GM23338 (cell line): ENCODE results near the gene NUCKS1. TPM values are rescaled to one million over a fixed set of nuclear protein-coding genes. Genes with fewer than 3 reads are reported as not detected.

Source experiments
- ATAC-seq: fragments of 200-7000 bp; cut with Tn5 transposase; 3 replicates; pipeline ENCODE4 v1.9.1; 2020
- DNase-seq: peaks from one replicate; pipeline ENCODE4 v3.0.0-alpha.2; 2015; ENCODE audit warnings: low spot score
- H2AFZ ChIP-seq: fragments of 200-600 bp; sonication (generic); 2 replicates; pipeline ENCODE4 v1.8.0; 2016; ENCODE audit warnings: antibody characterized with exemption, mild to moderate bottlenecking, moderate library complexity
- H3F3A ChIP-seq: fragments of 200-600 bp; sonication (generic); replicated peaks from 2 replicates; pipeline ENCODE4 v1.8.0; 2017; ENCODE audit warnings: antibody characterized with exemption, mixed run types, low read depth
- H3K27ac ChIP-seq: fragments of 200-600 bp; sonication (generic); 2 replicates; pipeline ENCODE4 v1.6.1; 2016; ENCODE audit warnings: low read depth
- H3K27me3 ChIP-seq: fragments of 200-600 bp; sonication (generic); 2 replicates; pipeline ENCODE4 v1.8.0; 2016; ENCODE audit warnings: mild to moderate bottlenecking, mixed run types, moderate library complexity; ENCODE audit not compliant: insufficient read depth
- H3K36me3 ChIP-seq: fragments of 200-600 bp; sonication (generic); 2 replicates; pipeline ENCODE4 v1.8.0; 2016; ENCODE audit warnings: mild to moderate bottlenecking; ENCODE audit not compliant: insufficient read depth
- H3K4me1 ChIP-seq: fragments of 200-600 bp; sonication (generic); 2 replicates; pipeline ENCODE4 v1.8.0; 2016; ENCODE audit warnings: mild to moderate bottlenecking, moderate library complexity; ENCODE audit not compliant: insufficient read depth
- H3K4me2 ChIP-seq: fragments of 200-600 bp; sonication (generic); 2 replicates; pipeline ENCODE4 v1.7.1; 2017; ENCODE audit warnings: mixed run types
- H3K4me3 ChIP-seq: fragments of 200-600 bp; sonication (generic); 2 replicates; pipeline ENCODE4 v1.6.1; 2016; ENCODE audit warnings: mixed run types
- H3K79me2 ChIP-seq: fragments of 200-600 bp; sonication (generic); replicated peaks from 2 replicates; pipeline ENCODE4 v1.8.0; 2017; ENCODE audit warnings: mild to moderate bottlenecking; ENCODE audit not compliant: insufficient read depth
- H3K9me2 ChIP-seq: fragments of 200-600 bp; sonication (generic); 2 replicates; pipeline ENCODE4 v1.8.0; 2017; ENCODE audit not compliant: insufficient read depth
- H4K20me1 ChIP-seq: fragments of 200-600 bp; sonication (generic); replicated peaks from 2 replicates; pipeline ENCODE4 v1.8.0; 2017; ENCODE audit warnings: mild to moderate bottlenecking; ENCODE audit not compliant: insufficient read depth
- H3K27ac Mint-ChIP-seq: 2 replicates; pipeline ENCODE4 v1.8.0; 2020; ENCODE audit warnings: inconsistent platforms, mild to moderate bottlenecking, moderate library complexity, mixed read lengths
- H3K27me3 Mint-ChIP-seq: 3 replicates; pipeline ENCODE4 v1.8.0; 2022; ENCODE audit warnings: low read depth, mild to moderate bottlenecking, moderate library complexity, mixed read lengths, inconsistent platforms; ENCODE audit not compliant: insufficient read depth, poor library complexity
- H3K36me3 Mint-ChIP-seq: 3 replicates; pipeline ENCODE4 v1.8.0; 2021; ENCODE audit warnings: low read depth, mild to moderate bottlenecking, inconsistent platforms, moderate library complexity, mixed read lengths
- H3K4me1 Mint-ChIP-seq: 3 replicates; pipeline ENCODE4 v1.8.0; 2020; ENCODE audit warnings: mild to moderate bottlenecking, inconsistent platforms, mixed read lengths
- H3K4me3 Mint-ChIP-seq: 3 replicates; pipeline ENCODE4 v1.8.0; 2021; ENCODE audit warnings: moderate library complexity, mild to moderate bottlenecking, inconsistent platforms, mixed read lengths
- H3K9me3 Mint-ChIP-seq: 3 replicates; pipeline ENCODE4 v1.8.0; 2020; ENCODE audit warnings: moderate library complexity, mild to moderate bottlenecking, inconsistent platforms, mixed read lengths
- CREB1 ChIP-seq: fragments of 250-450 bp; sonication (Bioruptor Pico); IDR thresholded peaks from 2 replicates; pipeline ENCODE4 v1.5.0; 2020; ENCODE audit warnings: low read depth, mild to moderate bottlenecking, moderate library complexity
- CTCF ChIP-seq, 2 experiments: fragments of 200-600 bp in 1 of 2; sonication (generic) in 1 of 2; conservative IDR thresholded peaks; 2 replicates each; pipeline versions ENCODE4 v1.5.1 to v1.6.1; 2016 to 2017; ENCODE audit warnings: antibody characterized with exemption in 2 of 2, low read depth in 2 of 2, mild to moderate bottlenecking in 2 of 2, moderate library complexity in 1 of 2
- ETS1 ChIP-seq: IDR thresholded peaks from 2 replicates; pipeline ENCODE4 v1.6.1; 2016; ENCODE audit warnings: antibody characterized with exemption
- EZH2 ChIP-seq: fragments of 200-600 bp; sonication (generic); IDR thresholded peaks from one replicate; pipeline ENCODE4 v1.8.0; 2017; ENCODE audit warnings: antibody characterized with exemption, mild to moderate bottlenecking, low read depth; ENCODE audit not compliant: unreplicated experiment
- EZH2phosphoT487 ChIP-seq: fragments of 200-600 bp; sonication (generic); IDR thresholded peaks from one replicate; pipeline ENCODE4 v1.8.1; 2018; ENCODE audit warnings: antibody characterized with exemption; ENCODE audit not compliant: unreplicated experiment
- JUNB ChIP-seq: IDR thresholded peaks from one replicate; pipeline ENCODE4 v1.6.1; 2016; ENCODE audit warnings: antibody characterized with exemption; ENCODE audit not compliant: unreplicated experiment
- NANOG ChIP-seq: IDR thresholded peaks from 2 replicates; pipeline ENCODE4 v1.6.1; 2016; ENCODE audit warnings: antibody characterized with exemption, borderline replicate concordance
- POLR2AphosphoS5 ChIP-seq: IDR thresholded peaks from 2 replicates; pipeline ENCODE4 v1.6.1; 2016; ENCODE audit warnings: antibody characterized with exemption, low read depth
- REST ChIP-seq: IDR thresholded peaks from one replicate; pipeline ENCODE4 v1.6.1; 2018; ENCODE audit warnings: antibody characterized with exemption; ENCODE audit not compliant: unreplicated experiment
- ZNF114 ChIP-seq: fragments of 250-450 bp; sonication (Bioruptor Pico); IDR thresholded peaks from 2 replicates; pipeline ENCODE4 v1.5.0; 2020; ENCODE audit warnings: mild to moderate bottlenecking, moderate library complexity
- ZNF331 ChIP-seq: fragments of 250-450 bp; sonication (Bioruptor Pico); IDR thresholded peaks from 2 replicates; pipeline ENCODE4 v1.5.0; 2020; ENCODE audit warnings: low read depth, mild to moderate bottlenecking, moderate library complexity
- polyA plus RNA-seq: library from polyadenylated mRNA; unstranded; fragments of >200 nt; fragmentation: Nextera tagmentation; extraction: Ambion mirVana; gene quantifications from 2 replicates; pipeline ENCODE4 v1.2.1, GENCODE V29; 2016
- total RNA-seq: library from RNA; depleted of rRNA; stranded (reverse); fragments of >200 nt; shearing (Covaris generic); gene quantifications from 2 replicates; pipeline ENCODE4 v1.2.3, GENCODE V29; 2014

The NUCKS1 gene
- total and polyA plus RNA-seq, 2 experiments from 2014 or later, result 255 to 307 TPM

GRCh38 chr1:205763980-205764379 lies 14.0 kb upstream of the NUCKS1 start (continued):
- TF ChIP-seq CTCF (conservative IDR thresholded peaks at IDR 0.05; ENCODE audit: low read depth in 2 of 2) (no peak), ZNF114 (no peak), REST (no peak), NANOG (no peak), ZNF331 (no peak), CREB1 (CRISPR knock-in tag) (no peak), POLR2AphosphoS5 (no peak)

GRCh38 chr1:205760606-205761005 lies 10.6 kb upstream of the NUCKS1 start:
- no peaks in the 10 kb centered on the region for H4K20me1 ChIP-seq
- no peaks in the 10 kb centered on the region for H3K36me3 ChIP-seq
- H3K4me2 ChIP-seq, result no peak overlapping the region
- TF ChIP-seq NANOG (no peak), ZNF114 (no peak), CTCF (conservative IDR thresholded peaks at IDR 0.05; ENCODE audit: low read depth in 2 of 2) (no peak), EZH2phosphoT487 (no peak), EZH2 (no peak), POLR2AphosphoS5 (no peak), JUNB (no peak), CREB1 (CRISPR knock-in tag) (no peak), ZNF331 (no peak), ETS1 (no peak), REST (no peak)
- no peaks in the 10 kb centered on the region for H3K27me3 ChIP-seq
- ATAC-seq (no peak), DNase-seq (no peak)
- no peaks in the 10 kb centered on the region for H3K4me1 ChIP-seq
- H3K27ac ChIP-seq, result no peak overlapping the region
- H3K9me3 Mint-ChIP-seq, result no peaks in the 10 kb centered on the region
- peaks cover 5% of the 10 kb centered on the region for H3K27me3 Mint-ChIP-seq
- H3K9me2 ChIP-seq, result no peaks in the 10 kb centered on the region
- H3K4me1 Mint-ChIP-seq, result no peaks in the 10 kb centered on the region
- no peak overlapping the region for H3K4me3 ChIP-seq
- H3K79me2 ChIP-seq, result no peaks in the 10 kb centered on the region
- no peaks in the 10 kb centered on the region for H3K36me3 Mint-ChIP-seq
- no peak overlapping the region for H2AFZ ChIP-seq
- H3K4me3 Mint-ChIP-seq, result no peak overlapping the region
- no peak overlapping the region for H3K27ac Mint-ChIP-seq
- H3F3A ChIP-seq, result no peaks in the 10 kb centered on the region
